Measurements from ENCODE around the gene FSTL4. TPM values are rescaled to one million over a fixed set of nuclear protein-coding genes. Genes with fewer than 3 reads are reported as not detected.

The FSTL4 gene
- polyA plus RNA-seq, 1 donor from 2014 or later: 0.57 TPM

- H3K4me2 ChIP-seq (ENCODE audit: low read length): no peak overlapping the region
- no peaks in the 10 kb centered on the region for H3K27me3 ChIP-seq (ENCODE audit: insufficient read depth, low read depth, low read length)
- no peak overlapping the region for H3K27ac ChIP-seq (ENCODE audit: low read length)
- no peak for TF ChIP-seq POLR2AphosphoS5 (IDR thresholded peaks at IDR 0.05)
- TF ChIP-seq EZH2 (IDR thresholded peaks at IDR 0.05; ENCODE audit: borderline replicate concordance, insufficient read depth, low read length, poor library complexity, severe bottlenecking): no peak
- TF ChIP-seq TAF1 (IDR thresholded peaks at IDR 0.05; ENCODE audit: low read depth): no peak
- TF ChIP-seq RAD21 (conservative IDR thresholded peaks at IDR 0.05): no peak
- no peak for TF ChIP-seq MXI1 (conservative IDR thresholded peaks at IDR 0.05; ENCODE audit: poor library complexity, severe bottlenecking)
- TF ChIP-seq CTCF (IDR thresholded peaks at IDR 0.05; ENCODE audit: poor library complexity, severe bottlenecking): no peak
- TF ChIP-seq REST (IDR thresholded peaks at IDR 0.05; ENCODE audit: borderline replicate concordance): no peak
- no peaks in the 10 kb centered on the region for H3K9me2 ChIP-seq (ENCODE audit: insufficient read depth, low read length)
- no peaks in the 10 kb centered on the region for H3K36me3 ChIP-seq (ENCODE audit: insufficient read depth, low read length)
- H3K79me2 ChIP-seq (replicated peaks; ENCODE audit: insufficient read depth, low read length): no peaks in the 10 kb centered on the region
- no peak overlapping the region for H3K4me3 ChIP-seq (ENCODE audit: low read length)
- no peaks in the 10 kb centered on the region for H3K9me3 ChIP-seq (ENCODE audit: low read length)
- H3K9ac ChIP-seq (ENCODE audit: low read length): no peak overlapping the region
- H3F3A ChIP-seq (ENCODE audit: insufficient read depth, low read length, poor library complexity, severe bottlenecking): no peaks in the 10 kb centered on the region
- no peak overlapping the region for H2AFZ ChIP-seq (ENCODE audit: low read depth, low read length)
- H4K20me1 ChIP-seq (ENCODE audit: insufficient read depth): no peaks in the 10 kb centered on the region
These were observed 13.3 kb downstream of the FSTL4 start for GRCh38 chr5:133599044-133599443.

GRCh38 chr5:133596049-133596448, 16.3 kb downstream of the FSTL4 start:
- no peaks in the 10 kb centered on the region for H3F3A ChIP-seq (ENCODE audit: insufficient read depth, low read length, poor library complexity, severe bottlenecking)
- no peak overlapping the region for H2AFZ ChIP-seq (ENCODE audit: low read depth, low read length)
- no peak overlapping the region for H3K4me2 ChIP-seq (ENCODE audit: low read length)
- no peaks in the 10 kb centered on the region for H3K9me3 ChIP-seq (ENCODE audit: low read length)
- no peak overlapping the region for H3K4me3 ChIP-seq (ENCODE audit: low read length)
- no peak overlapping the region for H3K9ac ChIP-seq (ENCODE audit: low read length)
- no peaks in the 10 kb centered on the region for H3K36me3 ChIP-seq (ENCODE audit: insufficient read depth, low read length)
- H4K20me1 ChIP-seq (ENCODE audit: insufficient read depth): no peaks in the 10 kb centered on the region
- H3K9me2 ChIP-seq (ENCODE audit: insufficient read depth, low read length): no peaks in the 10 kb centered on the region
- H3K79me2 ChIP-seq (replicated peaks; ENCODE audit: insufficient read depth, low read length): no peaks in the 10 kb centered on the region
- H3K27ac ChIP-seq (ENCODE audit: low read length): no peak overlapping the region
- TF ChIP-seq EP300 (conservative IDR thresholded peaks at IDR 0.05; ENCODE audit: poor library complexity, severe bottlenecking) (no peak), REST (IDR thresholded peaks at IDR 0.05; ENCODE audit: borderline replicate concordance) (no peak)
- H3K27me3 ChIP-seq (ENCODE audit: insufficient read depth, low read depth, low read length): no peaks in the 10 kb centered on the region

Data from neural cell (in vitro differentiated cells).